Muscle of arm (tissue), 12 donors: Measurements from ENCODE around the gene TCEA2. TPM values are rescaled to one million over a fixed set of nuclear protein-coding genes. Genes with fewer than 3 reads are reported as not detected.

Experiments used
- DNase-seq: peaks from one replicate; pipeline ENCODE4 v3.0.0-alpha.2; 2013
- polyA plus RNA-seq, 12 donors: library from polyadenylated mRNA; unstranded; fragments of 120-200 nt; gene quantifications; one replicate each; pipeline ENCODE4 v1.2.1, GENCODE V29; 2013; ENCODE audit not compliant: insufficient read length in 12 of 12

Gene TCEA2
- polyA plus RNA-seq, 12 donors = 35.5 to 59.2 (median 42.4) TPM; not detected in 1

- no peak for DNase-seq
Observed at GRCh38 chr20:64047968-64048401, 15.0 kb upstream of the TCEA2 start.

- no peak for DNase-seq
Observed at GRCh38 chr20:64048402-64049044, 14.5 kb upstream of the TCEA2 start.

- no peak for DNase-seq
Observed at GRCh38 chr20:64049060-64049877, 13.7 kb upstream of the TCEA2 start, which contains the start of gene SOX18. SOX18 (minus strand) TSS chr20:64049639; CDS start chr20:64049516, 123 bp downstream.

- no peak for DNase-seq
Observed at GRCh38 chr20:64049878-64050260, 13.1 kb upstream of the TCEA2 start.

GRCh38 chr20:64050261-64051032 lies 12.6 kb upstream of the TCEA2 start:
- no peak for DNase-seq

GRCh38 chr20:64051033-64051452 lies 12.0 kb upstream of the TCEA2 start:
- no peak for DNase-seq

- no peak for DNase-seq
Observed at GRCh38 chr20:64051561-64052325, 11.3 kb upstream of the TCEA2 start.

- no peak for DNase-seq
Observed at GRCh38 chr20:64052326-64052722, 10.7 kb upstream of the TCEA2 start.

GRCh38 chr20:64052987-64053840 lies 9.8 kb upstream of the TCEA2 start:
- no peak for DNase-seq

GRCh38 chr20:64053841-64054661 lies 8.9 kb upstream of the TCEA2 start:
- peak; percentile 50 for DNase-seq

GRCh38 chr20:64055396-64055892 lies 7.6 kb upstream of the TCEA2 start:
- DNase-seq = no peak

- DNase-seq = no peak
Observed at GRCh38 chr20:64055893-64056638, 6.9 kb upstream of the TCEA2 start.

GRCh38 chr20:64056639-64056888 lies 6.4 kb upstream of the TCEA2 start:
- no peak for DNase-seq

- DNase-seq = no peak
Observed at GRCh38 chr20:64056889-64057627, 5.9 kb upstream of the TCEA2 start.

- DNase-seq = peak; percentile 56
Observed at GRCh38 chr20:64057628-64058498, 5.1 kb upstream of the TCEA2 start.

GRCh38 chr20:64058536-64058935 lies 4.5 kb upstream of the TCEA2 start:
- DNase-seq = no peak

GRCh38 chr20:64062276-64062595 lies 762 bp upstream of the TCEA2 start:
- no peak for DNase-seq
